Measurements from ENCODE around the gene PTK6.

The PTK6 gene

DNA sequence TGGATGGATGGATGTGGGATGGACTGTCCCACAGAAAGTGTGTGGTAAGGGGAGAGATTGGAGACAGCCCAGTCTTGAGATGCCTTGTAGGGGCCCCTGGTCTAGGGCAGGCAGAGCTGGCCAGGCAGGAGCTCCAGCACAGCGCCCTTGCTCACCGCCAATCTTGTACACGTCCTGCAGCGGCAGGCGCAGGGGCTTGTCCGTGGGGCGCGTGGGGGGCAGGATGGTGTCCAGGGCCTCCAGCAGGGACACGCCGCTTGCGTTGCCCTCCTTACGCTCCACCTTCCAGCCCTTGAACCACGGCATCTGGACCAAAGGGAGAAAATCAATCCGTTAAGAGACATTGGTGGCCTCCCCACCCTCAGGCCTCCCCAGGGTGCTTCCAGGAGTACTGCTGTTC is 44.2 kb downstream of the PTK6 start:
- no peak overlapping the region for H3K9ac ChIP-seq (ENCODE audit: low read depth in 1 of 2, low read length in 2 of 2)
- no peaks in the 10 kb centered on the region for H3K9me3 ChIP-seq (ENCODE audit: control insufficient read depth in 2 of 2, low read length in 2 of 2)
- no peaks in the 10 kb centered on the region for H3K36me3 ChIP-seq (ENCODE audit: control insufficient read depth in 2 of 2, insufficient read depth in 2 of 2, low read length in 2 of 2)
- peaks cover 0 to 2% of the 10 kb centered on the region in 2 donors for H3K4me1 ChIP-seq (ENCODE audit: control insufficient read depth in 2 of 2, insufficient read depth in 2 of 2, low read length in 2 of 2)
- no peak overlapping the region for H3K27ac ChIP-seq (ENCODE audit: low read depth in 2 of 2, low read length in 2 of 2)
- H3K4me3 ChIP-seq (ENCODE audit: low read length in 2 of 2) = no peak overlapping the region
- H3K27me3 ChIP-seq (ENCODE audit: control insufficient read depth in 2 of 2, insufficient read depth in 2 of 2, low read length in 2 of 2) = peaks cover 4 to 10% of the 10 kb centered on the region in 2 donors

DNA sequence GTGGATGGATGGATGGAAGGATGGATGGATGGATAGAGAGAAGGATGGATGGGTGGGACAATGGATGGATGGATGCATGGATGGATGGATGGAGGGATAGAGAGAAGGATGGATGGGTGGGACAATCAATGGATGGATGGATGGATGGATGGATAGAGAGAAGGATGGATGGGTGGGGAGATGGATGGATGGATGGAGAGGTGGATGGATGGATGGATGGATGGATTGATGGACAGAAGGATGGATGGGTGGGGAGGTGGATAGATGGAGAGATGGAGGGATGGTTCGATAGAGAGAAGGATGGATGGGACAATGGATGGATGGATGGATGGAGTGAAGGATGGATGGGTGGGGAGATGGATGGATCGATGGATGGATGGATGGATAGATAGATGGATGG is 44.7 kb downstream of the PTK6 start:
- H3K9ac ChIP-seq (ENCODE audit: low read depth in 1 of 2, low read length in 2 of 2) = no peak overlapping the region
- H3K27me3 ChIP-seq (ENCODE audit: control insufficient read depth in 2 of 2, insufficient read depth in 2 of 2, low read length in 2 of 2) = peaks cover 1 to 12% of the 10 kb centered on the region in 2 donors
- no peak overlapping the region for H3K4me3 ChIP-seq (ENCODE audit: low read length in 2 of 2)
- H3K9me3 ChIP-seq (ENCODE audit: control insufficient read depth in 2 of 2, low read length in 2 of 2) = no peaks in the 10 kb centered on the region
- H3K27ac ChIP-seq (ENCODE audit: low read depth in 2 of 2, low read length in 2 of 2) = no peak overlapping the region
- no peaks in the 10 kb centered on the region for H3K36me3 ChIP-seq (ENCODE audit: control insufficient read depth in 2 of 2, insufficient read depth in 2 of 2, low read length in 2 of 2)
- peaks cover 0 to 2% of the 10 kb centered on the region in 2 donors for H3K4me1 ChIP-seq (ENCODE audit: control insufficient read depth in 2 of 2, insufficient read depth in 2 of 2, low read length in 2 of 2)

DNA sequence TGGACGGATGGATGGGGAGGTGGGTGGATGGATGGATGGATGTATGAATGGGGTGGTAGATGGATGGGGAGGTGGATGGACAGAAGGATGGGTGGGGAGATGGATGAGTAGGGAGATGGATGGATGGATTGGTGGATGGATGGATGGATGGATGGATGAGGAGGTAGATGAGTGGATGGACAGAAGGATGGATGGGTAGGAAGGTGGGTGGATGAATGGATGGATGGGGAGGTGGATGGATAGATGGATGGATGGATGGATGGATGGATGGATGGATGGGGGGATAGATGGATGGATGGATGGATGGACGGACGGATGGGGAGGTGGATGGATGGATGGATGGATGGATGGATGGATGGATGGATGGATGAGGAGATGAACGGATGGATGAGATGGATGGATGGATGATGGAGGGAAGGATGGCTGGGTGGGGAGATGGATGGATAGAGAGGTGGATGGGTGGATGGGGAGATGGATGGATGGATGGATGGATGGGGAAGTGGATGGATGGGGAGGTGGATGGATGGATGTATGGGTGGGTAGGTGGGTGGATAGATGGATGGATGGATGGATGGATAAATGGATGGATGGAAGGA is 45.4 kb downstream of the PTK6 start:
- H3K27ac ChIP-seq (ENCODE audit: low read depth in 2 of 2, low read length in 2 of 2) = no peak overlapping the region
- H3K9ac ChIP-seq (ENCODE audit: low read depth in 1 of 2, low read length in 2 of 2) = no peak overlapping the region
- no peak overlapping the region for H3K4me3 ChIP-seq (ENCODE audit: low read length in 2 of 2)
- H3K36me3 ChIP-seq (ENCODE audit: control insufficient read depth in 2 of 2, insufficient read depth in 2 of 2, low read length in 2 of 2) = no peaks in the 10 kb centered on the region
- no peaks in the 10 kb centered on the region for H3K9me3 ChIP-seq (ENCODE audit: control insufficient read depth in 2 of 2, low read length in 2 of 2)
- peaks cover 3 to 7% of the 10 kb centered on the region in 2 donors for H3K27me3 ChIP-seq (ENCODE audit: control insufficient read depth in 2 of 2, insufficient read depth in 2 of 2, low read length in 2 of 2)
- peaks cover 0 to 2% of the 10 kb centered on the region in 2 donors for H3K4me1 ChIP-seq (ENCODE audit: control insufficient read depth in 2 of 2, insufficient read depth in 2 of 2, low read length in 2 of 2)

DNA sequence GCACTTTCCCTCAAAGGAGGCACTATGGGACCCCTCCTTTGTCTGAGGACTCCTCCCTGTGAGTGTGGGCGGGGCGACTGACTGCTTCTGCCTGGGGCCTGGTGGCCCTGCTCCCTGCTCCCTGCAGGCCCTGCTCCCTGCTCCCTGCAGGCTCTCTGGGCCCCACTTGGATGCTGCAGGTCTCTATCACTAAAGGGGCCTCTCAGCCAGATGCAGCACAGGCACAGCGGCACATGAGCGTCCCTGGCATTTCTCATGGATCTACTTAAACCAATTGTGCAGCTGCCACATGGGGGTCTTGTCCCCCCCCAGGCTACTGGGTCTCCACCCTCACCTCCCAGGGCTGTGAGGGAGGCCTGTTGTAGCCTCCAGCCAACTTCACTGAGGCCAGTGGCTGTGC is 46.1 kb downstream of the PTK6 start:
- Histone ChIP-seq H3K9ac (ENCODE audit: low read depth in 1 of 2, low read length in 2 of 2) (no peak overlapping the region), H3K9me3 (ENCODE audit: control insufficient read depth in 2 of 2, low read length in 2 of 2) (no peaks in the 10 kb centered on the region), H3K4me1 (ENCODE audit: control insufficient read depth in 2 of 2, insufficient read depth in 2 of 2, low read length in 2 of 2) (no peaks in the 10 kb centered on the region), H3K4me3 (ENCODE audit: low read length in 2 of 2) (no peak overlapping the region), H3K27ac (ENCODE audit: low read depth in 2 of 2, low read length in 2 of 2) (no peak overlapping the region), H3K36me3 (ENCODE audit: control insufficient read depth in 2 of 2, insufficient read depth in 2 of 2, low read length in 2 of 2) (no peaks in the 10 kb centered on the region), H3K27me3 (ENCODE audit: control insufficient read depth in 2 of 2, insufficient read depth in 2 of 2, low read length in 2 of 2) (peaks cover 3 to 7% of the 10 kb centered on the region in 2 donors)

DNA sequence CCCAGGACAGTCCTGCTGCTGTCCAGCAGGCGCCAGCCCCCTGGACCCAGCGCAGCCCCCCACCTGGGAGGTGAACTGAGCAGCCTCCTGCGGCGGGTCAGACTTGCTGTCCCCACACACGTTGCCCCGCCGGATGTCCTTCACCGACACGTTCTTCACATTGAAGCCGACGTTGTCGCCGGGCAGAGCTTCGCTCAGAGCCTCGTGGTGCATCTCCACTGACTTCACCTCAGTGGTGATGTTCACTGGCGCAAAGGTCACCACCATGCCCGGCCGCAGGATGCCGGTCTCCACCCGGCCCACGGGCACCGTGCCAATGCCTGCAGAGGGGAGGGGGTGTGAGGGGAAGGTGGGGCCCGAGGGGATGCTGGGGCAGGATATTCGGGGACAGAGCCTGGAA is 46.8 kb downstream of the PTK6 start:
- H3K9ac ChIP-seq (ENCODE audit: low read depth in 1 of 2, low read length in 2 of 2) = no peak overlapping the region
- no peaks in the 10 kb centered on the region for H3K4me1 ChIP-seq (ENCODE audit: control insufficient read depth in 2 of 2, insufficient read depth in 2 of 2, low read length in 2 of 2)
- no peak overlapping the region for H3K4me3 ChIP-seq (ENCODE audit: low read length in 2 of 2)
- peaks cover 3 to 4% of the 10 kb centered on the region in 2 donors for H3K27me3 ChIP-seq (ENCODE audit: control insufficient read depth in 2 of 2, insufficient read depth in 2 of 2, low read length in 2 of 2)
- H3K9me3 ChIP-seq (ENCODE audit: control insufficient read depth in 2 of 2, low read length in 2 of 2) = no peaks in the 10 kb centered on the region
- no peaks in the 10 kb centered on the region for H3K36me3 ChIP-seq (ENCODE audit: control insufficient read depth in 2 of 2, insufficient read depth in 2 of 2, low read length in 2 of 2)
- H3K27ac ChIP-seq (ENCODE audit: low read depth in 2 of 2, low read length in 2 of 2) = no peak overlapping the region

DNA sequence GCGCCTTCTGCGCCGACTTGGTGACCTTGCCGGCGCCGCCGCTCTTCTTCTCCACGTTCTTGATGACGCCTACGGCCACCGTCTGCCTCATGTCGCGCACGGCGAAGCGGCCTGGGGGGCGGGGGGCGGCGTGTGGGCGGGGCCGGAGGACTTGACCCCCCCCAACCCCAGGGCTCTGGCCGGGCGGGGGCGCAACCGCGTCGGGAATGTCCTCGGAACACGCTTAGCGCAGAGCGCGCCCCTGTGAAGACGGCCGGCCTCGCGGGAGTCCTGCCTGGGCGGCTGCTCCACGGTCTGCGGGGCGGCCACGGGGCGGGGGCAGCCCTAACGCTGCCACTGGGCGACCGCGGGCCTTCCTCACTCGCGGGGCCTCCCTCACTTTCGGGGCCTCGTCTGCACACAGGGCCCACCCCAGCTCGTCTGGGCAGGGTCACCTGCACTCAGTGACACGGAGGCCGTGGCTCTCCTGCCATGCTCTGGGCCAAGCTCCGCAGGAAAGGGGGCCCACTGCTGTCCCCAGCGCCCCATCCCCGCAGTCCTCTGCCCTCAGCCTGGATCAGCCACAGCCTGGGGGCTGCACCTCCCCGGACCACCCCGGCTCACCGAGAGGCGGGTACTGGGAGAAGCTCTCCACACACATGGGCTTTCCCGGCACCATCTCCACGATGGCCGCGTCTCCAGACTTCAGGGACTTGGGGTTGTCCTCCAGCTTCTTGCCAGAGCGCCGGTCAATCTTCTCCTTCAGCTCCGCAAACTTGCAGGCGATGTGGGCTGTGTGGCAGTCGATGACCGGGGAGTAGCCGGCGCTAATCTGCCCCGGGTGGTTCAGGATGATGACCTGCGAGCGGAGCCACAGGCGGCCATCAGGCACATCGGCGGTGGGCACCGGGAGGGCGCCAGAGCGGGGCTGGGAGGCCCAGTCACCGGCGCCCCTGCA is 48.6 kb downstream of the PTK6 start:
- H3K36me3 ChIP-seq (ENCODE audit: control insufficient read depth in 2 of 2, insufficient read depth in 2 of 2, low read length in 2 of 2) = no peaks in the 10 kb centered on the region
- no peak overlapping the region for H3K9ac ChIP-seq (ENCODE audit: low read depth in 1 of 2, low read length in 2 of 2)
- no peaks in the 10 kb centered on the region for H3K9me3 ChIP-seq (ENCODE audit: control insufficient read depth in 2 of 2, low read length in 2 of 2)
- H3K27me3 ChIP-seq (ENCODE audit: control insufficient read depth in 2 of 2, insufficient read depth in 2 of 2, low read length in 2 of 2) = peaks cover 3 to 4% of the 10 kb centered on the region in 2 donors
- no peaks in the 10 kb centered on the region for H3K4me1 ChIP-seq (ENCODE audit: control insufficient read depth in 2 of 2, insufficient read depth in 2 of 2, low read length in 2 of 2)
- no peak overlapping the region for H3K27ac ChIP-seq (ENCODE audit: low read depth in 2 of 2, low read length in 2 of 2)
- H3K4me3 ChIP-seq (ENCODE audit: low read length in 2 of 2) = no peak overlapping the region

DNA sequence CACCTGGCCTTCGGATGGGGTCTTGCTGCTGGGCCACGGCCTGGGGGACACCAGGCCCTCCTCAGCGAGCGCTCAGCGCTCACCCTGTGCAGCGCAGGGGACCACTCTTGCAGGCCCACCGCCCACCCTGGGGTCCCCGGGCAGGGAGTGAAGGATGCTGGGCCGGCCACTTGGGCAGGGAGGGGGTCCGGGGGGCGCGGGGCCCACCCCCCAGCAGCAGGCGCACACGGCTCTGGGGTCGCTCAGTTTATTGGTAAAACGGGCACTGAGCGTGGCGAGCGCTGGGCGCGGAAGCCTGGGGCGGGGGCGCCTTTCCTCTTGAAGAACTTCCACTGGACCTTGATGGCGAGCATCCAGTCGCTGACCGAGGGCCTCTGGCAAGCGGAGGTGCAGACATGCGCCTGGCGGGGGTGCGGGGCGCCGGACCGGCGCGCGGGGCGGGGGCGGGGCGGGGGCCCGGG is 49.4 kb downstream of the PTK6 start:
- H3K27me3 ChIP-seq (ENCODE audit: control insufficient read depth in 2 of 2, insufficient read depth in 2 of 2, low read length in 2 of 2) = peaks cover 7% of the 10 kb centered on the region in 2 donors

DNA sequence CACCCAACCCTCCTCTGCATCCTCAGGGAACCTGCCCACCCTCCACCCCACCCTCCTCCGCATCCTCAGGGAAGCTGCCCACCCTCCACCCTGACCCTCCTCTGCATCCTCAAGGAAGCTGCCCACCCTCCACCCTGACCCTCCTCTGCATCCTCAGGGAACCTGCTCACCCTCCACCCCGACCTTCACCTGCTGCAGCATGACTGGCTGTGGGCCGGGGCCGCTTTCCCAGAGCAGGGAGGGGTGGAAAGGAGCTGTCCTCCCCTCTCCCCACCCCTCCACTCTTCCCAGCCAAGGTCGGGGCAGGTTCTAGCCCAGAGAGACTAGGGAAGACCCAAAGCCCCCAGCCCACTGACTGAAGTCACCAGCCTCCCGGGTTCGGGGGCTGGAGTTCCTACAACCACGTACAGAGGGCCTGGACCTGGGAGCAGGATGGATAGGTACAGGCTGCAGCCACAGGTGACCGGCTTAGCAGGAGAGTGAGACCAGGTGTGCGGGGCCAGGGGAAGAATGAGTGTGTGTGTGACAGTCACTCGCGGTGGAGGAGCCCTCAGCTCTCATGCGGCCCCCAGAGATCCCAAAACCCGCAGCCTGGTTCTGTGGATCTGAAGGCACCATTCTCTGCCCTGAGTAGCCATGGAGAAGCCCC is 49.9 kb downstream of the PTK6 start:
- Histone ChIP-seq H3K27me3 (ENCODE audit: control insufficient read depth in 2 of 2, insufficient read depth in 2 of 2, low read length in 2 of 2) (peaks cover 9 to 13% of the 10 kb centered on the region in 2 donors), H3K9ac (ENCODE audit: low read depth in 1 of 2, low read length in 2 of 2) (no peak overlapping the region), H3K27ac (ENCODE audit: low read depth in 2 of 2, low read length in 2 of 2) (no peak overlapping the region), H3K36me3 (ENCODE audit: control insufficient read depth in 2 of 2, insufficient read depth in 2 of 2, low read length in 2 of 2) (no peaks in the 10 kb centered on the region), H3K9me3 (ENCODE audit: control insufficient read depth in 2 of 2, low read length in 2 of 2) (no peaks in the 10 kb centered on the region), H3K4me1 (ENCODE audit: control insufficient read depth in 2 of 2, insufficient read depth in 2 of 2, low read length in 2 of 2) (no peaks in the 10 kb centered on the region), H3K4me3 (ENCODE audit: low read length in 2 of 2) (no peak overlapping the region)

More for the DNA sequence above, 49.4 kb downstream of the PTK6 start:
- no peaks in the 10 kb centered on the region for H3K36me3 ChIP-seq (ENCODE audit: control insufficient read depth in 2 of 2, insufficient read depth in 2 of 2, low read length in 2 of 2)
- H3K4me3 ChIP-seq (ENCODE audit: low read length in 2 of 2) = no peak overlapping the region
- no peak overlapping the region for H3K27ac ChIP-seq (ENCODE audit: low read depth in 2 of 2, low read length in 2 of 2)
- H3K9me3 ChIP-seq (ENCODE audit: control insufficient read depth in 2 of 2, low read length in 2 of 2) = no peaks in the 10 kb centered on the region
- H3K4me1 ChIP-seq (ENCODE audit: control insufficient read depth in 2 of 2, insufficient read depth in 2 of 2, low read length in 2 of 2) = no peaks in the 10 kb centered on the region
- H3K9ac ChIP-seq (ENCODE audit: low read depth in 1 of 2, low read length in 2 of 2) = no peak overlapping the region

DNA sequence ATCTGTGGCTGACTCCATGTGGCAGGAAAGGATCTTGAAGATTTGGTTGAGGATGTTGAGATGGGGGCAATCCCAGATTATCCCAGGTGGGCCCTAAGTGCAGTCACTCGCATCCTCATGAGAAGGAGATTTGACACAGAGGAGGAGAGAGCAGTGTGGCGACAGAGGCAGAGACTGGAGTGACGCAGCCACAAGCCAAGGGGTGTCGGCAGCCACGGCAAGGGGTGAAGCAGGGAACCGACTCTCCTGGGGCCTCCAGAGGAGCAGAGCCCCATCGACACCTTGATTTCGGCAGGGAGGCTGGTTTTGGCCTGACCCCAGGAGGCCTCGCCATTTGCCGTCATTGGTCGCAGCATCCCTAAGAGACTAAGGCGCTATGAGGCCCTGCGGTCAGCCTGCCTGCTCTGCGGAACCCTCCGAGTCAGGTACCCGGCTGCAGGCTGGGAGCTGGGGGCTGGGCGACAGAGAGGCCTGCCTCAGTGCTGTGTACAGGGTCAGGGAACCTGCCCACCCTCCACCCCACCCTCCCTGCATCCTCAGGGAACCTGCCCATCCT is 50.8 kb downstream of the PTK6 start:
- no peak overlapping the region for H3K27ac ChIP-seq (ENCODE audit: low read depth in 2 of 2, low read length in 2 of 2)
- H3K4me1 ChIP-seq (ENCODE audit: control insufficient read depth in 2 of 2, insufficient read depth in 2 of 2, low read length in 2 of 2) = no peaks in the 10 kb centered on the region
- no peaks in the 10 kb centered on the region for H3K9me3 ChIP-seq (ENCODE audit: control insufficient read depth in 2 of 2, low read length in 2 of 2)
- no peak overlapping the region for H3K9ac ChIP-seq (ENCODE audit: low read depth in 1 of 2, low read length in 2 of 2)
- peaks cover 14 to 17% of the 10 kb centered on the region in 2 donors for H3K27me3 ChIP-seq (ENCODE audit: control insufficient read depth in 2 of 2, insufficient read depth in 2 of 2, low read length in 2 of 2)
- no peak overlapping the region for H3K4me3 ChIP-seq (ENCODE audit: low read length in 2 of 2)
- H3K36me3 ChIP-seq (ENCODE audit: control insufficient read depth in 2 of 2, insufficient read depth in 2 of 2, low read length in 2 of 2) = no peaks in the 10 kb centered on the region
